OCI-M1 (cell line): Measurements from ENCODE around the gene STK32C.
A peak's percentile ranks its signal among the peaks of the same experiment; 100 is the strongest.

Source experiments
- DNase-seq: peaks from one replicate; lab custom pipeline; 2025; lab: John Stamatoyannopoulos, UW

The STK32C gene

GRCh38 chr10:132247943-132248342 lies 59.8 kb downstream of the STK32C start:
- no peak for DNase-seq

GRCh38 chr10:132246296-132246695 lies 61.5 kb downstream of the STK32C start:
- DNase-seq: no peak

GRCh38 chr10:132245056-132245455 lies 62.7 kb downstream of the STK32C start:
- DNase-seq: no peak

- no peak for DNase-seq
These were observed 64.1 kb downstream of the STK32C start for GRCh38 chr10:132243626-132244025.

GRCh38 chr10:132243141-132243540 lies 64.6 kb downstream of the STK32C start:
- DNase-seq: no peak

- DNase-seq: no peak
These were observed 65.5 kb downstream of the STK32C start for GRCh38 chr10:132242103-132242840.

- no peak for DNase-seq
These were observed 66.3 kb downstream of the STK32C start for GRCh38 chr10:132241496-132241895.

GRCh38 chr10:132241086-132241485 lies 66.7 kb downstream of the STK32C start:
- DNase-seq: no peak

- DNase-seq: no peak
These were observed 67.2 kb downstream of the STK32C start for GRCh38 chr10:132240581-132240980.

- DNase-seq: no peak
These were observed 67.6 kb downstream of the STK32C start for GRCh38 chr10:132240156-132240555.

- DNase-seq: no peak
These were observed 68.4 kb downstream of the STK32C start for GRCh38 chr10:132239126-132240031.

- DNase-seq: no peak
These were observed 69.2 kb downstream of the STK32C start for GRCh38 chr10:132238371-132239125.

- DNase-seq: no peak
These were observed 69.9 kb downstream of the STK32C start for GRCh38 chr10:132237871-132238270.

GRCh38 chr10:132237396-132237795 lies 70.4 kb downstream of the STK32C start:
- DNase-seq: no peak

GRCh38 chr10:132236881-132237280 lies 70.9 kb downstream of the STK32C start:
- DNase-seq: no peak

- DNase-seq: no peak
These were observed 71.6 kb downstream of the STK32C start for GRCh38 chr10:132236161-132236560.

GRCh38 chr10:132234860-132235259 lies 72.9 kb downstream of the STK32C start:
- DNase-seq: no peak

GRCh38 chr10:132233501-132234085 lies 74.2 kb downstream of the STK32C start:
- DNase-seq: no peak

- no peak for DNase-seq
These were observed 74.8 kb downstream of the STK32C start for GRCh38 chr10:132232981-132233380.

- DNase-seq: peak; percentile 36
These were observed 75.5 kb downstream of the STK32C start for GRCh38 chr10:132232023-132232951.

- DNase-seq: no peak
These were observed 76.1 kb downstream of the STK32C start for GRCh38 chr10:132231656-132232022.
